Measurements from ENCODE around the gene GP9. TPM values are rescaled to one million over a fixed set of nuclear protein-coding genes. Genes with fewer than 3 reads are reported as not detected.

Gene GP9
- total and polyA plus RNA-seq, 9 of the 15 experiments (the other 6 are each of a cell fraction or from before 2014, with no cell fraction given), result not detected

- TF ChIP-seq TBP (optimal IDR thresholded peaks at IDR 0.05; ENCODE audit: low read depth, low read length) (no peak), ZFP36 (IDR thresholded peaks at IDR 0.05; ENCODE audit: low read depth, low read length, partially characterized antibody) (peak; percentile 48), ETS2 (tag; IDR thresholded peaks at IDR 0.05; ENCODE audit: borderline replicate concordance, poor library complexity, severe bottlenecking) (no peak), IFI16 (CRISPR knock-in tag; IDR thresholded peaks at IDR 0.05) (no peak)
- TF ChIP-seq, protein P1, sequence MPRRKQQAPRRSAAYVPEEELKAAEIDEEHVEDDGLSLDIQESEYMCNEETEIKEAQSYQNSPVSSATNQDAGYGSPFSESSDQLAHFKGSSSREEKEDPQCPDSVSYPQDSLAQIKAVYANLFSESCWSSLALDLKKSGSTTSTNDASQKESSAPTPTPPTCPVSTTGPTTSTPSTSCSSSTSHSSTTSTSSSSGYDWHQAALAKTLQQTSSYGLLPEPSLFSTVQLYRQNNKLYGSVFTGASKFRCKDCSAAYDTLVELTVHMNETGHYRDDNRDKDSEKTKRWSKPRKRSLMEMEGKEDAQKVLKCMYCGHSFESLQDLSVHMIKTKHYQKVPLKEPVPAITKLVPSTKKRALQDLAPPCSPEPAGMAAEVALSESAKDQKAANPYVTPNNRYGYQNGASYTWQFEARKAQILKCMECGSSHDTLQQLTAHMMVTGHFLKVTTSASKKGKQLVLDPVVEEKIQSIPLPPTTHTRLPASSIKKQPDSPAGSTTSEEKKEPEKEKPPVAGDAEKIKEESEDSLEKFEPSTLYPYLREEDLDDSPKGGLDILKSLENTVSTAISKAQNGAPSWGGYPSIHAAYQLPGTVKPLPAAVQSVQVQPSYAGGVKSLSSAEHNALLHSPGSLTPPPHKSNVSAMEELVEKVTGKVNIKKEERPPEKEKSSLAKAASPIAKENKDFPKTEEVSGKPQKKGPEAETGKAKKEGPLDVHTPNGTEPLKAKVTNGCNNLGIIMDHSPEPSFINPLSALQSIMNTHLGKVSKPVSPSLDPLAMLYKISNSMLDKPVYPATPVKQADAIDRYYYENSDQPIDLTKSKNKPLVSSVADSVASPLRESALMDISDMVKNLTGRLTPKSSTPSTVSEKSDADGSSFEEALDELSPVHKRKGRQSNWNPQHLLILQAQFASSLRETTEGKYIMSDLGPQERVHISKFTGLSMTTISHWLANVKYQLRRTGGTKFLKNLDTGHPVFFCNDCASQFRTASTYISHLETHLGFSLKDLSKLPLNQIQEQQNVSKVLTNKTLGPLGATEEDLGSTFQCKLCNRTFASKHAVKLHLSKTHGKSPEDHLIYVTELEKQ (CRISPR knock-in tag; IDR thresholded peaks at IDR 0.05), result no peak
- ChIA-PET POLR2A (no interaction called here), CTCF (ENCODE audit: low intra/inter-chr PET ratio) (no interaction called here)
- Histone ChIP-seq H3K9ac (ENCODE audit: insufficient read depth in 1 of 2, low read depth in 2 of 2, low read length in 2 of 2) (peak overlapping the region in 1 of 2 experiments; percentile 52; a peak in 1 of 4 replicates), H3K4me3 (no peak overlapping the region), H3K36me3 (ENCODE audit: control insufficient read depth, insufficient read depth, low read length) (no peaks in the 10 kb centered on the region), H4K20me1 (replicated peaks; ENCODE audit: control insufficient read depth, insufficient read depth, low read length) (no peaks in the 10 kb centered on the region), H3K9me3 (replicated peaks; ENCODE audit: control insufficient read depth, insufficient read depth, low read depth, low read length) (no peaks in the 10 kb centered on the region), H3K4me2 (ENCODE audit: insufficient read depth, low read length) (no peak overlapping the region), H2AFZ (ENCODE audit: low read depth, low read length) (no peak overlapping the region), H3K79me2 (ENCODE audit: control insufficient read depth, insufficient read depth, low read length) (no peaks in the 10 kb centered on the region), H3K27ac (ENCODE audit: extremely low read depth, low read depth, low read length) (no peak overlapping the region), H3K27me3 (ENCODE audit: control insufficient read depth in 2 of 2, insufficient read depth in 2 of 2, low read length in 2 of 2) (peaks cover 0 to 9% of the 10 kb centered on the region in 2 experiments; a peak in 2 of 5 replicates), H3K4me1 (replicated peaks in 1 of 2; ENCODE audit: control insufficient read depth in 2 of 2, insufficient read depth in 2 of 2, low read length in 2 of 2) (peaks cover 0 to 15% of the 10 kb centered on the region in 2 experiments; a peak in 2 of 5 replicates), H3K9me1 (ENCODE audit: control insufficient read depth, insufficient read depth, low read length) (no peaks in the 10 kb centered on the region)
- 24% methylated on average over 8 of the region's 10 CpGs for WGBS (ENCODE audit: insufficient coverage, low coverage, missing lambda C conversion rate)
- intact Hi-C loops (cut with micrococcal nuclease), result no loop called here
- DNase-seq (ENCODE audit: extremely low read depth in 1 of 4, low spot score in 3 of 4) (no peak), FAIRE-seq (no peak), ATAC-seq (no peak)
- no TSS peak for BruUV-seq (replicated peaks)
- in situ Hi-C loops (cut with MboI), result no loop called here
These were observed 24.1 kb upstream of the GP9 start for GRCh38 chr3:129036222-129037092.
